Fibroblast of mammary gland (primary cell): ENCODE results near the gene SQOR.

Experiments
- DNase-seq: peaks from one replicate; pipeline ENCODE4 v3.0.0-alpha.2; 2010; ENCODE audit warnings: low read depth
- H3K4me3 ChIP-seq: 2 replicates; pipeline ENCODE4 v1.5.1; 2011; ENCODE audit warnings: low read depth, mild to moderate bottlenecking, low read length, moderate library complexity; ENCODE audit not compliant: control insufficient read depth
- CTCF ChIP-seq: conservative IDR thresholded peaks from 2 replicates; pipeline ENCODE4 v1.5.1; 2011; ENCODE audit warnings: low read depth, low read length, inconsistent platforms; ENCODE audit not compliant: control insufficient read depth, insufficient read depth

SQOR gene

GRCh38 chr15:45703670-45704328, 69.0 kb downstream of the SQOR start:
- peak overlapping the region; percentile 59 for H3K4me3 ChIP-seq

GRCh38 chr15:45704329-45705249, 69.8 kb downstream of the SQOR start:
- DNase-seq, result peak; percentile 61
- TF ChIP-seq CTCF, result no peak
- peak overlapping the region; percentile 59 for H3K4me3 ChIP-seq

More at GRCh38 chr15:45703670-45704328, 69.0 kb downstream of the SQOR start:
- DNase-seq, result no peak
- TF ChIP-seq CTCF, result no peak

GRCh38 chr15:45705510-45706473, 71.0 kb downstream of the SQOR start:
- peak; percentile 84 for DNase-seq
- H3K4me3 ChIP-seq, result peak overlapping the region; percentile 59
- TF ChIP-seq CTCF, result peak; percentile 79

- DNase-seq, result no peak
- no peak for TF ChIP-seq CTCF
- no peak overlapping the region for H3K4me3 ChIP-seq
Measured at GRCh38 chr15:45710657-45711056, 75.8 kb downstream of the SQOR start.

- peak; percentile 94 for TF ChIP-seq CTCF
- peak overlapping the region; percentile 20 for H3K4me3 ChIP-seq
Measured at GRCh38 chr15:45714590-45715488, 80.0 kb downstream of the SQOR start.

More at GRCh38 chr15:45714590-45715488, 80.0 kb downstream of the SQOR start:
- DNase-seq, result peak; percentile 79
